GM12873 (cell line): Measurements from ENCODE around the gene DPYSL4.

Experiments
- TF ChIP-seq, protein P1 (sequence below): IDR thresholded peaks from 2 replicates; pipeline ENCODE4 v1.5.1; 2012; ENCODE audit warnings: low read depth, mild to moderate bottlenecking, moderate library complexity, low read length, control low read depth; ENCODE audit not compliant: insufficient read depth; ENCODE audit errors: missing control alignments

DPYSL4 gene

GRCh38 chr10:132163826-132164515, 22.8 kb upstream of the DPYSL4 start:
- TF ChIP-seq, protein P1, sequence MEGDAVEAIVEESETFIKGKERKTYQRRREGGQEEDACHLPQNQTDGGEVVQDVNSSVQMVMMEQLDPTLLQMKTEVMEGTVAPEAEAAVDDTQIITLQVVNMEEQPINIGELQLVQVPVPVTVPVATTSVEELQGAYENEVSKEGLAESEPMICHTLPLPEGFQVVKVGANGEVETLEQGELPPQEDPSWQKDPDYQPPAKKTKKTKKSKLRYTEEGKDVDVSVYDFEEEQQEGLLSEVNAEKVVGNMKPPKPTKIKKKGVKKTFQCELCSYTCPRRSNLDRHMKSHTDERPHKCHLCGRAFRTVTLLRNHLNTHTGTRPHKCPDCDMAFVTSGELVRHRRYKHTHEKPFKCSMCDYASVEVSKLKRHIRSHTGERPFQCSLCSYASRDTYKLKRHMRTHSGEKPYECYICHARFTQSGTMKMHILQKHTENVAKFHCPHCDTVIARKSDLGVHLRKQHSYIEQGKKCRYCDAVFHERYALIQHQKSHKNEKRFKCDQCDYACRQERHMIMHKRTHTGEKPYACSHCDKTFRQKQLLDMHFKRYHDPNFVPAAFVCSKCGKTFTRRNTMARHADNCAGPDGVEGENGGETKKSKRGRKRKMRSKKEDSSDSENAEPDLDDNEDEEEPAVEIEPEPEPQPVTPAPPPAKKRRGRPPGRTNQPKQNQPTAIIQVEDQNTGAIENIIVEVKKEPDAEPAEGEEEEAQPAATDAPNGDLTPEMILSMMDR: no peak

- TF ChIP-seq, protein P1: no peak
Observed at GRCh38 chr10:132164761-132165278, 21.9 kb upstream of the DPYSL4 start.

- TF ChIP-seq, protein P1: no peak
Observed at GRCh38 chr10:132165416-132165980, 21.2 kb upstream of the DPYSL4 start.

GRCh38 chr10:132166216-132166950, 20.4 kb upstream of the DPYSL4 start:
- TF ChIP-seq, protein P1: no peak

DNA sequence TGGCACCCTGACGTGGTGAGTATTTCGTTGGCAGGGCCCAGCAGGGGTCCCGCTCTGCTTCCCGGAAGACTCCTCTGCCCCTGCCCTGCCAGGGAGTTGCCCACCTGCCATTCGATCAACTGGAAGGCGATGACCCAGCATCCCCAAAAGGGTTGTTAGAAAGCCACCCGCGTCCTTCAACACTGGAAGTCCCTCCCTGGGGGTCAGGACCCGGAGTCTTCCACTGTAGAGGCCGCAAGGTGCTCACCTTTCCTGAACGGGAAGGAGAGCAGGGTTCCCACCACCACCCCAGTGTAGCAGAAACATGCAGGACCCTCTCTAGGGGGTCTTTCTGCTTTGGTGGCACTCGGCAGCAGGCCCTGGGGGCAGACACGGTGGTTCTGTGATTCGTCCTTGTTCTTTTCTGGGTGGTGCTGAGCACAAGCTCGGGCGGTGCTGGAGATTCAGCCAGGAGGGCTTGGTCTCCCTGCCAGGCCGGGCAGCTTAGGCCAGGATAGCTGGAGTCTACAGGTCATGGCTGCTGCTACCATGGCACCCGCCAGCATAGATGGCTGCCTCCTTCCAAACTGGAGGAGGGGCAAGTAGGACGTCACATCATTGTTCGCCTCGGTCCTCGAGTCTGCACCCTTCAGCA, 19.6 kb upstream of the DPYSL4 start:
- TF ChIP-seq, protein P1: no peak

GRCh38 chr10:132167976-132168375, 18.8 kb upstream of the DPYSL4 start:
- TF ChIP-seq, protein P1: no peak
